Stimulated activated CD4-positive, alpha-beta T cell treated with anti-CD3 and anti-CD28 coated beads, TNF-alpha, amount 100 ng/mL, for 1 hour (primary cell): Measurements from ENCODE around the gene BIRC6.

Experiments used
- DNase-seq, 3 donors: peaks; one replicate each; pipeline ENCODE4 v3.0.0-alpha.2; 2020; ENCODE audit warnings: low read depth in 3 of 3, low spot score in 1 of 3

Gene BIRC6

GRCh38 chr2:32375228-32375892 lies 18.5 kb downstream of the BIRC6 start:
- DNase-seq, result no peak

GRCh38 chr2:32376756-32377155 lies 19.9 kb downstream of the BIRC6 start:
- DNase-seq, result no peak

GRCh38 chr2:32377928-32378327 lies 21.1 kb downstream of the BIRC6 start:
- no peak for DNase-seq

GRCh38 chr2:32379352-32379751 lies 22.5 kb downstream of the BIRC6 start:
- no peak for DNase-seq

- no peak for DNase-seq
Measured at GRCh38 chr2:32383858-32384257, 27.0 kb downstream of the BIRC6 start.

GRCh38 chr2:32384529-32384928 lies 27.7 kb downstream of the BIRC6 start:
- no peak for DNase-seq

GRCh38 chr2:32386739-32387138 lies 29.9 kb downstream of the BIRC6 start:
- DNase-seq, result no peak

- DNase-seq, result no peak
Measured at GRCh38 chr2:32399221-32399620, 42.4 kb downstream of the BIRC6 start.

- DNase-seq, result no peak
Measured at GRCh38 chr2:32402091-32402490, 45.3 kb downstream of the BIRC6 start.

GRCh38 chr2:32403782-32404181 lies 47.0 kb downstream of the BIRC6 start:
- DNase-seq, result no peak

GRCh38 chr2:32404691-32405090 lies 47.9 kb downstream of the BIRC6 start:
- DNase-seq, result no peak

GRCh38 chr2:32416519-32416918 lies 59.7 kb downstream of the BIRC6 start:
- DNase-seq, result no peak

- DNase-seq, result no peak
Measured at GRCh38 chr2:32417659-32418058, 60.8 kb downstream of the BIRC6 start.

- no peak for DNase-seq
Measured at GRCh38 chr2:32418778-32419177, 62.0 kb downstream of the BIRC6 start.

- no peak for DNase-seq
Measured at GRCh38 chr2:32422133-32422532, 65.3 kb downstream of the BIRC6 start.

- no peak for DNase-seq
Measured at GRCh38 chr2:32423536-32423935, 66.7 kb downstream of the BIRC6 start.

- DNase-seq, result no peak
Measured at GRCh38 chr2:32424739-32425138, 67.9 kb downstream of the BIRC6 start.

- no peak for DNase-seq
Measured at GRCh38 chr2:32425719-32426141, 68.9 kb downstream of the BIRC6 start.

GRCh38 chr2:32427672-32428610 lies 71.1 kb downstream of the BIRC6 start:
- DNase-seq, result no peak

- no peak for DNase-seq
Measured at GRCh38 chr2:32430804-32431203, 74.0 kb downstream of the BIRC6 start.

GRCh38 chr2:32436150-32436549 lies 79.3 kb downstream of the BIRC6 start:
- DNase-seq, result no peak

- DNase-seq, result no peak
Measured at GRCh38 chr2:32442020-32442467, 85.2 kb downstream of the BIRC6 start.
